H1 (cell line): ENCODE results near the gene BUB1B. TPM values are rescaled to one million over a fixed set of nuclear protein-coding genes. Genes with fewer than 3 reads are reported as not detected.
A peak's percentile ranks its signal among the peaks of the same experiment; 100 is the strongest.

Source experiments
- CTCF ChIA-PET: fragments of 300-600 bp; sonication (Branson Sonifier 250); formaldehyde crosslinking; loops from one replicate; lab custom pipeline; 2021; ENCODE audit not compliant: partially characterized antibody; lab: Charles Lee
- POLR2A ChIA-PET: fragments of 300-600 bp; sonication (Branson Sonifier 250); formaldehyde crosslinking; loops from one replicate; lab custom pipeline; 2021; ENCODE audit warnings: inconsistent platforms; ENCODE audit not compliant: partially characterized antibody; lab: Charles Lee
- DNase-seq, 2 experiments: peaks; one replicate each; pipeline versions ENCODE4 v3.0.0 to v3.0.0-alpha.2; 2010 to 2022; ENCODE audit warnings: low spot score in 2 of 2, low read depth in 1 of 2, mixed read lengths in 1 of 2
- FAIRE-seq: peaks from 2 replicates; lab custom pipeline; 2011; peaks lifted over from hg19 to GRCh38; lab: Jason Lieb, UNC
- H2AFZ ChIP-seq: 2 replicates; pipeline ENCODE4 v1.8.1; 2012; ENCODE audit warnings: low read length, inconsistent platforms
- H2AK5ac ChIP-seq: 2 replicates; pipeline ENCODE4 v1.6.1; 2013; ENCODE audit warnings: low read depth, low read length
- H2BK120ac ChIP-seq: replicated peaks from 2 replicates; pipeline ENCODE3; 2013; ENCODE audit warnings: low read depth, low read length, inconsistent platforms
- H2BK12ac ChIP-seq: 2 replicates; pipeline ENCODE4 v1.6.1; 2013; ENCODE audit warnings: low read depth, low read length
- H2BK15ac ChIP-seq: 2 replicates; pipeline ENCODE4 v1.6.1; 2013; ENCODE audit warnings: low read length
- H2BK20ac ChIP-seq: 2 replicates; pipeline ENCODE4 v1.6.1; 2013; ENCODE audit warnings: low read length
- H2BK5ac ChIP-seq: 2 replicates; pipeline ENCODE4 v1.6.1; 2013; ENCODE audit warnings: low read depth, low read length
- H3K14ac ChIP-seq: 2 replicates; pipeline ENCODE4 v1.6.1; 2013; ENCODE audit warnings: inconsistent platforms; ENCODE audit not compliant: insufficient read length
- H3K18ac ChIP-seq: 2 replicates; pipeline ENCODE4 v1.6.1; 2013; ENCODE audit warnings: low read length; ENCODE audit errors: extremely low read depth
- H3K23ac ChIP-seq: 2 replicates; pipeline ENCODE4 v1.6.1; 2013; ENCODE audit warnings: inconsistent platforms; ENCODE audit not compliant: insufficient read length
- H3K23me2 ChIP-seq: 2 replicates; pipeline ENCODE4 v1.6.1; 2013; ENCODE audit warnings: low read depth, low read length
- H3K27ac ChIP-seq: 2 replicates; pipeline ENCODE4 v1.6.1; 2011; ENCODE audit warnings: low read depth, low read length, inconsistent platforms
- H3K27me3 ChIP-seq, 4 experiments: replicated peaks in 1 of 4; 1 replicate in 1 of 4; 2 replicates in 3 of 4; pipeline versions ENCODE4 v1.6.1 to v1.8.1; 2011 to 2013; ENCODE audit warnings: low read length in 3 of 4, mild to moderate bottlenecking in 3 of 4, inconsistent platforms in 2 of 4, mixed read lengths in 2 of 4, moderate library complexity in 1 of 4; ENCODE audit not compliant: control insufficient read depth in 3 of 4, insufficient read depth in 3 of 4; ENCODE audit errors: extremely low read depth in 1 of 4
- H3K36me3 ChIP-seq, 4 experiments: 2 replicates each; pipeline versions ENCODE4 v1.6.1 to v1.8.1; 2011 to 2013; ENCODE audit warnings: mild to moderate bottlenecking in 4 of 4, low read length in 3 of 4, moderate library complexity in 2 of 4, control low read depth in 1 of 4, inconsistent platforms in 1 of 4; ENCODE audit not compliant: insufficient read depth in 4 of 4, control insufficient read depth in 2 of 4
- H3K4ac ChIP-seq: replicated peaks from 2 replicates; pipeline ENCODE3; 2013; ENCODE audit warnings: low read length, low read depth, mixed read lengths, inconsistent platforms; ENCODE audit not compliant: insufficient read length
- H3K4me1 ChIP-seq, 4 experiments: replicated peaks in 1 of 4; 1 replicate in 1 of 4; 2 replicates in 3 of 4; pipeline versions ENCODE4 v1.6.1 to v1.8.1; 2011 to 2013; ENCODE audit warnings: low read length in 3 of 4, inconsistent platforms in 2 of 4, mixed read lengths in 1 of 4; ENCODE audit not compliant: insufficient read depth in 4 of 4, control insufficient read depth in 3 of 4
- H3K4me2 ChIP-seq, 2 experiments: 2 replicates each; pipeline versions ENCODE4 v1.6.1 to v1.8.1; 2011 to 2013; ENCODE audit warnings: low read depth in 2 of 2, low read length in 2 of 2, control low read depth in 1 of 2, inconsistent platforms in 1 of 2, mild to moderate bottlenecking in 1 of 2; ENCODE audit not compliant: insufficient read depth in 1 of 2
- H3K4me3 ChIP-seq, 4 experiments: fragments of 200-600, 300-600 bp in 1 of 4; sonication (generic), shearing (Covaris generic), sonication (Bioruptor Twin) in 1 of 4; 2 replicates each; pipeline versions ENCODE4 v1.5.1 to v1.8.1; 2011 to 2016; ENCODE audit warnings: low read length in 4 of 4, low read depth in 3 of 4, control low read depth in 2 of 4, inconsistent platforms in 2 of 4, mild to moderate bottlenecking in 2 of 4, mixed read lengths in 1 of 4, moderate library complexity in 1 of 4; ENCODE audit not compliant: insufficient read depth in 2 of 4; ENCODE audit errors: extremely low read depth in 1 of 4
- H3K56ac ChIP-seq: replicated peaks from 2 replicates; pipeline ENCODE3; 2013; ENCODE audit warnings: low read depth, mild to moderate bottlenecking, mixed read lengths, low read length, inconsistent platforms; ENCODE audit not compliant: insufficient read length
- H3K79me1 ChIP-seq: 2 replicates; pipeline ENCODE4 v1.6.1; 2013; ENCODE audit warnings: low read depth, low read length, control low read depth
- H3K79me2 ChIP-seq, 2 experiments: 2 replicates each; pipeline versions ENCODE4 v1.6.1 to v1.8.1; 2012 to 2013; ENCODE audit warnings: low read length in 2 of 2, mild to moderate bottlenecking in 2 of 2, inconsistent platforms in 1 of 2; ENCODE audit not compliant: insufficient read depth in 2 of 2, control insufficient read depth in 1 of 2
- H3K9ac ChIP-seq, 4 experiments: replicated peaks in 1 of 4; 1 replicate in 1 of 4; 2 replicates in 3 of 4; pipeline versions ENCODE4 v1.6.1 to v1.8.1; 2011 to 2013; ENCODE audit warnings: low read depth in 3 of 4, low read length in 3 of 4, control low read depth in 2 of 4, mild to moderate bottlenecking in 2 of 4, moderate library complexity in 2 of 4, inconsistent platforms in 1 of 4; ENCODE audit errors: extremely low read depth in 1 of 4
- H3K9me3 ChIP-seq, 2 experiments: 2 replicates each; pipeline versions ENCODE4 v1.6.1 to v1.8.1; 2012 to 2013; ENCODE audit warnings: mild to moderate bottlenecking in 2 of 2, moderate library complexity in 2 of 2, control low read depth in 1 of 2, inconsistent platforms in 1 of 2, low read depth in 1 of 2, low read length in 1 of 2, mixed read lengths in 1 of 2; ENCODE audit not compliant: insufficient read depth in 2 of 2
- H4K20me1 ChIP-seq, 2 experiments: replicated peaks in 1 of 2; 2 replicates each; pipeline versions ENCODE3 to v1.8.1; 2011 to 2013; ENCODE audit warnings: inconsistent platforms in 2 of 2, low read length in 2 of 2, mild to moderate bottlenecking in 1 of 2; ENCODE audit not compliant: insufficient read depth in 2 of 2, control insufficient read depth in 1 of 2
- H4K5ac ChIP-seq: 2 replicates; pipeline ENCODE4 v1.6.1; 2013; ENCODE audit warnings: low read length, low read depth, mixed read lengths, inconsistent platforms; ENCODE audit not compliant: insufficient read length
- H4K8ac ChIP-seq: 2 replicates; pipeline ENCODE4 v1.8.0; 2013; ENCODE audit warnings: mild to moderate bottlenecking, moderate library complexity, low read length, inconsistent platforms; ENCODE audit not compliant: insufficient read depth; ENCODE audit errors: extremely low read depth
- H4K91ac ChIP-seq: replicated peaks from 2 replicates; pipeline ENCODE3; 2013; ENCODE audit warnings: low read length, mixed read lengths, inconsistent platforms; ENCODE audit not compliant: insufficient read length
- ASH2L ChIP-seq: fragments of 200-600, 300-600 bp; sonication (generic); IDR thresholded peaks from one replicate; pipeline ENCODE4 v1.7.1; 2017; ENCODE audit warnings: low read length
- ATF3 ChIP-seq: IDR thresholded peaks from 2 replicates; pipeline ENCODE4 v1.6.1; 2011; ENCODE audit warnings: low read depth, mild to moderate bottlenecking, low read length; ENCODE audit not compliant: insufficient read depth
- BACH1 ChIP-seq: IDR thresholded peaks from 2 replicates; pipeline ENCODE4 v1.6.1; 2012; ENCODE audit warnings: low read length, improper control_type of control experiment
- CREB1 ChIP-seq: IDR thresholded peaks from 2 replicates; pipeline ENCODE4 v1.6.1; 2012; ENCODE audit warnings: inconsistent platforms
- E2F6 ChIP-seq: IDR thresholded peaks from 2 replicates; pipeline ENCODE4 v1.6.1; 2012; ENCODE audit warnings: inconsistent platforms
- EZH2 ChIP-seq: fragments of 200-600 bp; sonication (generic); IDR thresholded peaks from 2 replicates; pipeline ENCODE4 v1.7.1; 2012; ENCODE audit warnings: low read depth, mild to moderate bottlenecking, moderate library complexity, low read length, inconsistent platforms; ENCODE audit not compliant: severe bottlenecking
- KDM1A ChIP-seq: fragments of 200-600, 300-600 bp; sonication (generic); IDR thresholded peaks from 2 replicates; pipeline ENCODE4 v1.7.1; 2016; ENCODE audit warnings: mild to moderate bottlenecking, low read length, borderline replicate concordance
- KDM4A ChIP-seq: IDR thresholded peaks from one replicate; pipeline ENCODE4 v1.7.1; 2012; ENCODE audit warnings: low read depth, mild to moderate bottlenecking, moderate library complexity, low read length, inconsistent platforms; ENCODE audit not compliant: severe bottlenecking
- MAFK ChIP-seq: IDR thresholded peaks from 2 replicates; pipeline ENCODE4 v1.6.1; 2012; ENCODE audit warnings: low read depth, mild to moderate bottlenecking, improper control_type of control experiment, low read length
- POLR2A ChIP-seq, 2 experiments: IDR thresholded peaks; 1 replicate in 1 of 2; 2 replicates in 1 of 2; pipeline ENCODE4 v1.6.1; 2011; ENCODE audit warnings: low read depth in 2 of 2, low read length in 2 of 2, mild to moderate bottlenecking in 2 of 2; ENCODE audit errors: control extremely low read depth in 1 of 2
- SP4 ChIP-seq: IDR thresholded peaks from 2 replicates; pipeline ENCODE4 v1.6.1; 2012; ENCODE audit warnings: low read length, inconsistent platforms
- whole genome bisulfite sequencing, 2 experiments: shearing (Covaris generic) in 1 of 2; methylation state at CpG; one replicate each; pipeline versions ENCODE4 v1.1.6 to v1.1.7; 2013 to 2015; ENCODE audit warnings: low lambda C conversion rate in 2 of 2, mixed read lengths in 2 of 2, inconsistent platforms in 1 of 2, low coverage in 1 of 2, missing lambda C conversion rate in 1 of 2; ENCODE audit not compliant: insufficient replicate concordance in 2 of 2, insufficient coverage in 1 of 2, insufficient read length in 1 of 2; ENCODE audit errors: extremely low coverage in 1 of 2, missing lambda C conversion rate in 1 of 2; 5-methylcytosine and 5-hydroxymethylcytosine counted together
- polyA plus RNA-seq, 7 experiments: library from polyadenylated mRNA; depleted of rRNA in 3 of 7; stranded (reverse) in 5 of 7; unstranded in 2 of 7; fragments of >200 nt in 5 of 7; fragments of 200-250 nt in 2 of 7; gene quantifications; 1 replicate in 5 of 7; 2 replicates in 1 of 7; 4 replicates in 1 of 7; pipeline versions ENCODE4 v1.2.1 to v1.2.3, GENCODE V29; 2011 to 2013; ENCODE audit warnings: missing spikeins in 2 of 7, mixed read lengths in 2 of 7
- total RNA-seq: library from RNA; stranded (reverse); fragmentation: NEBNext Ultra II Directional; extraction: Animal tissue kit (Norgen Biotek cat#: 25700); gene quantifications from 2 replicates; pipeline ENCODE4 v1.2.1, GENCODE V29; 2021
- TF ChIP-seq, protein P1 (sequence below): IDR thresholded peaks from 2 replicates; pipeline ENCODE4 v1.6.1; 2011; ENCODE audit warnings: low read length, improper control_type of control experiment

Gene BUB1B
- total and polyA plus RNA-seq, 2 of the 8 experiments (the other 6 are each of a cell fraction or from before 2014, with no cell fraction given), result 48.9 to 144 TPM

GRCh38 chr15:40269604-40270003 is 108.7 kb downstream of the BUB1B start:
- H2BK120ac ChIP-seq, result no peak overlapping the region
- DNase-seq (no peak), FAIRE-seq (no peak)
- ChIA-PET POLR2A (interaction anchor here (0.8 to 1.0 kb wide), 2 partner anchors 9 to 14 kb away, joined by 4 read pairs; no protein-coding TSS in a partner anchor), CTCF (interaction anchor here (0.7 to 46.3 kb wide), 8 partner anchors 3 to 224 kb away, joined by 3 to 1340 read pairs (median 268); partner anchors contain the start of genes BMF, INAFM2, PAK6 and PLCB2)
- peaks cover 0 to 4% (median under 1%) of the 10 kb centered on the region in 4 experiments; a peak in 5 of 7 replicates for H3K4me1 ChIP-seq
- H2BK12ac ChIP-seq, result 0 out of 2 replicates have a peak overlapping the region, but pooled peaks have one; percentile 9
- H3K14ac ChIP-seq, result no peak overlapping the region
- H3K79me1 ChIP-seq, result no peaks in the 10 kb centered on the region
- no peak overlapping the region for H3K4me3 ChIP-seq
- H3K9me3 ChIP-seq, result no peaks in the 10 kb centered on the region
- WGBS, 2 experiments, result 78% methylated on average over 4 of the region's 4 CpGs; no CpG with 5 or more reads in 1 of the 2 experiments
- peaks cover 0 to 6% (median 0%) of the 10 kb centered on the region in 4 experiments; a peak in 2 of 8 replicates for H3K36me3 ChIP-seq
- H4K8ac ChIP-seq, result no peak overlapping the region
- H3K56ac ChIP-seq, result no peak overlapping the region
- no peak overlapping the region for H2AFZ ChIP-seq
- H3K79me2 ChIP-seq, result no peaks in the 10 kb centered on the region
- no peak overlapping the region for H4K5ac ChIP-seq
- no peak overlapping the region for H3K4ac ChIP-seq
- no peak overlapping the region for H2BK5ac ChIP-seq
- H3K27me3 ChIP-seq, result no peaks in the 10 kb centered on the region
- H4K91ac ChIP-seq, result no peak overlapping the region
- no peak overlapping the region for H3K4me2 ChIP-seq
- no peak overlapping the region for H2BK20ac ChIP-seq
- no peak overlapping the region for H2BK15ac ChIP-seq
- no peak overlapping the region for H3K23ac ChIP-seq
- H2AK5ac ChIP-seq, result no peak overlapping the region
- no peak overlapping the region for H3K27ac ChIP-seq
- no peak overlapping the region for H3K18ac ChIP-seq
- no peaks in the 10 kb centered on the region for H4K20me1 ChIP-seq
- H3K23me2 ChIP-seq, result no peaks in the 10 kb centered on the region
- H3K9ac ChIP-seq, result no peak overlapping the region
- TF ChIP-seq CREB1 (no peak), SP4 (no peak), POLR2A (IDR thresholded peaks at IDR 0.05; ENCODE audit: control extremely low read depth in 1 of 2, low read depth in 2 of 2, low read length in 2 of 2) (no peak), ATF3 (no peak), KDM4A (no peak), E2F6 (no peak), EZH2 (no peak), ASH2L (no peak), MAFK (no peak), KDM1A (no peak), BACH1 (no peak)
- TF ChIP-seq, protein P1, sequence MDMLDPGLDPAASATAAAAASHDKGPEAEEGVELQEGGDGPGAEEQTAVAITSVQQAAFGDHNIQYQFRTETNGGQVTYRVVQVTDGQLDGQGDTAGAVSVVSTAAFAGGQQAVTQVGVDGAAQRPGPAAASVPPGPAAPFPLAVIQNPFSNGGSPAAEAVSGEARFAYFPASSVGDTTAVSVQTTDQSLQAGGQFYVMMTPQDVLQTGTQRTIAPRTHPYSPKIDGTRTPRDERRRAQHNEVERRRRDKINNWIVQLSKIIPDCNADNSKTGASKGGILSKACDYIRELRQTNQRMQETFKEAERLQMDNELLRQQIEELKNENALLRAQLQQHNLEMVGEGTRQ, result no peak
